Iris pigment epithelial cell (primary cell): ENCODE measurements around the gene COG5.

Experiments
- DNase-seq: peaks from one replicate; pipeline ENCODE4 v3.0.0-alpha.2; 2011; ENCODE audit warnings: low read depth

Gene COG5

DNA sequence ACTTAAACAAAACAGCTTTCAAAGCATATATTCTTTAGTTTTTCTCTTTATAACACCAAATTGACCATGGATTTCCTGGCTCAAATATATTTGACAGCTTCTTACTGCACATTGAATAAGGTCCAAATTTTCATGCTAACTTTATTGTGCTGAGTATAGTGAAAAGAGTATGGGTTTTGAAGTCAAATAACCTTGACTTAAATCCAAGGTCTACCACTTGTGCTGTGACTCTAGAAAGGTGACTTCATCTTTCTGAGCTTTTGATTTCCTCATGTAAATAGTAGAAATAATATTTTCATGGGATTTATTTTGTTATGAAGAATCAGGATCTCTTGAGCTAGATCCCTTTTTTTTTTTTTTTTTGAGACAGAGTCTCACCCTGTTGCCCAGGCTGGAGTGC, 233.2 kb downstream of the COG5 start:
- no peak for DNase-seq

GRCh38 chr7:107327986-107328569, 235.6 kb downstream of the COG5 start:
- peak; percentile 76 for DNase-seq

DNA sequence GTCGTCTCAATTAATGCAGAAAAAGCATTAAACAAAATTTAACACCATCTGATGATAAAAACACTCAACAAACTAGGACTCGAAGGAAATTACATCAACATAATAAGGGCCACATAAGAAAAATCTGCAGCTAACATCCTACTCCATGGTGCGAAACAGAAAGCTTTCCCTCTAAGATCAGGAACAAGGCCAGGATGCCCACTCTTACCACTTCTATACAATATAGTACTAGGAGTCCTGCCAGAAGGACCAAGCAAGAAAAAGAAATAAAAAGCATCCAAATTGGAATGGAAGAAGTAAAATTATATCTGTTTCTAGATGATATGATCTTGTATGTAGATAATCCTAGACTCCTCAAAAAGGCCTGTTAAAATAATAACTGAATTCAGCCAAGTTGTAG, 237.7 kb downstream of the COG5 start:
- DNase-seq = no peak

DNA sequence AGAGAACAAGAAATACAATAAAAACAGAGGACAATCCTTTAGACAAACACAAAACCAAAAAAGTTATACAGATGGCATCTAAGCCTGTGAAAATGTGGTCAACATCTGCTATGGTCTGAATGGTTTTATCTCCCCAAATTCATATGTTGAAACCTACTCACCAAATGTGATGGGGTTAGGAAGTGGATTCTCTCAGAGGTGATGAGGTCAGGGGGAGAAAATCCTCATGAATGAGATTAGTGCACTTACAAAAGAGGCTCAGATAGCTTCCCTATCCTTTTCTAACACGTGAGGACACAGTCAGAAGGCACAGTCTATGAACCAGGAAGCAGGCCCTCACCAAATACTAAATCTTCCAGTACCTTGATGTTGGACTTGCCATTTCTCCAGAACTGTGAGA, 241.7 kb downstream of the COG5 start:
- no peak for DNase-seq

DNA sequence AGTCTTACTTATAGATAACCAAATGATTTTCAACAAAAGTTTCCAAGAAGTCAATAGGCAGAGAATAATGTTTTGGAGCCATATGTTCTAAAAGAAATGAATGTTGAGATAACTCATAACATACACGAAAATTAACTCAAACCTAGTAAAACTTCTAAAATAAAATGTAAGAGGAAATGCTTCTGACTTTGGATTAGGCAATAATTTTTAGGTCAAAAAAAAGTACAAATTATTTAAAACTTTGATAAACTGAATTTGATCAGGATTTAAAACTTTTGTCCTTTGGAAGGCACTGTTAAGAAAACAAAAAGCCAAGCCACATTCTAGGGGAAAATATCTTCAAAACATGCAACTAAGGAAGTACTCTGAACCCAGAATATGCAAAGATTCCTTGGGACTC, 242.1 kb downstream of the COG5 start:
- DNase-seq = no peak

DNA sequence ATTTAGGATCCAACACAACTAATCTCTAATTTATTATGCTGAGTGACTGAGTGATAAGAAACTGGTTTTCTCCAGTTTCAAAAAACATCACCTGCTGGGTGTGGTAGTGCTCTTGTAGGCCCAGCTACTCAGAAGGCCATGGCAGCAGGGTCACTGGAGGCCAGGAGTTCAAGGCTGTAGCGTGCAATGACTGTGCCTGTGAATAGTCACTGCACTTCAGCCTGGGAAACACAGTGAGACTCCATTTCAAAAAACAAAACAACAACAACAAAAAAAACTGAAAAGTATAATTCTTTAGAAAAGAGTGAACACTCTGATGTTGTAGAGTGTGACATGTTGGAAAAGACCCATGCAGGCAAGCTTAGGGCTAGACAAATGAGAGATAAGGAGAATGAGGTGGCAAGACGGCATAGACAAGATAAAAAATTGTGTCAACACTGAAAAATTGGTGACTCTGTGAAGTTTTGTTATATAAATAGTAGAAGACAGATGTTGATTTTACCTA, 243.9 kb downstream of the COG5 start:
- no peak for DNase-seq

GRCh38 chr7:107318523-107319160, 245.1 kb downstream of the COG5 start:
- peak; percentile 64 for DNase-seq

DNA sequence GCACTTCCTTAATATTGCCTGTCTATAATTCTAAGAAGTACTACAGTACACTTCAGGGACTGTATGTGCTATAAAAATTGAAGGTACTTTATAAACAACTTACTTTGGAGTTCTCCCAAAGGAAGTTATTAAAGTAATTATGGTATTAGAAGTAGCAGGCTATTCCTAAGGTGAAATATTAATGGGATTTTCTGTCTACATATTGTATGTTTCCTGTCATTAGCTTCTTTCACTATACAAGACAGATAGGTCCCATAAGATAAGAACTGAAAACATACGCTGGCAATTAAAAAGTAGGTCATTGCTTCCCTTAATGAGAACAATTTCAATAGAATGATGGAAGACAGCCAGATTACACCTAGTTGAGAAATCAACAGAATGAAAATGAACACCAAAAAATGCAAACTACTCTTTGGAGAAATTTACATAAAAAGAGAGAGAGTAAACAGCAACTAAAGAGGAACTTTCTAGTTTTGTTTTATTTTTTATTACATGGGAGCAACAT, 248.0 kb downstream of the COG5 start:
- no peak for DNase-seq

DNA sequence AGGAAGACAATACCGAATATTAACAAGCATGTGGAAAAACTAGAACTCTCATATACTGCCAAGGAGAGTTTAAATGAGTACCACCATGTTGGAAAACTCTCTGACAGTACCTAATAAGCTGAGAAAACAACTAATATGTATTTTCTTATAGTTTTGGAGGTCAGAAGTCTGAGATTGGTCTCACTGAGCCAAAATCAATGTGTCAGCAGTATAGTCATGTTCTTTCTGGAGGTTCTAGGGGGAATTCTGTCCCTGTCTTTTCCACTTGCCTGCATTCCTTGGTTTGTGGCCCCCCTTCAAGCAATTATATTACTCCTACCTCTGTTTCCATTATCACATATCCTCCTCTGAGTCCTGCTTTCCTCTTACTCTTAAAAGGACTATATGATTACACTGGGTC, 250.4 kb downstream of the COG5 start:
- no peak for DNase-seq

DNA sequence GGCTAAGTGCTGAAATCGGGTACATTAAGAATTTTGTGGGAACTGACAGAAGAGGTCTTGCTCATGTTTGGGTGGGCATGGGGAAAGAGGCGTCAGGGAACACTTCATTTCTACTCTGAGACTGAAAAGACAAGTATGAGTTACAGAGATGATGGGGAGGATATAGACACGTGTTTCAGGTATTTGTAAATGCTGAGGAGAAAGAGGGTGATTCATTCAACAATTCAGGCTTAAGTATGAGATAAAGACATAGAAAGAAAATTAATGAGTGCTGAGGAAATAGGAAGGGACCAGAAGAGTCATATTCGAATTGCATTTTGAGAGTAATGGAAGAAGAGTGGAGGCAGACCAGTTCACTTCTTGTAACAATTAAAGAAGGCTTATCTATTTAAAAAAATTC, 251.3 kb downstream of the COG5 start:
- peak; percentile 33 for DNase-seq

GRCh38 chr7:107309296-107309695, 254.4 kb downstream of the COG5 start:
- no peak for DNase-seq

GRCh38 chr7:107304636-107305035, 259.1 kb downstream of the COG5 start:
- no peak for DNase-seq

GRCh38 chr7:107304063-107304462, 259.7 kb downstream of the COG5 start:
- DNase-seq = no peak

- DNase-seq = no peak
These were observed 261.4 kb downstream of the COG5 start for GRCh38 chr7:107302250-107302847.

DNA sequence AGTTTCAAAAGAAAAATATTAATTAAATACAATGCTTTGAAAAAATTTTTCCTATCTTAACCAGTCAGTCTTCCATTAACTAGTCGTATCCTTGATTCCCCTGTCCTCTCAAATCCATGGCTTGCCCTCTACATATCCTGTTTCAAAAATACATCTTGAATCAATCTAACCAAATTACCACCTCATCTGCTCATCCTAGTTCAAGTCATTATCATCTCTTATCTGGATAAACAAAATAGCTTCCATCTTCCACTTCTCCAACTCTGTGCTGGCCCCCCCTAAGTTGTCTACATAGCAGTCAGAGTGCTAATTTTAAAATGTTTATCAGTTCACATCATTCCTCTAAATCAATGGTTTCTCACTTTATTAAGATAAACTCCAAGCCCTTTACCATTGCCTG, 269.5 kb downstream of the COG5 start:
- no peak for DNase-seq

DNA sequence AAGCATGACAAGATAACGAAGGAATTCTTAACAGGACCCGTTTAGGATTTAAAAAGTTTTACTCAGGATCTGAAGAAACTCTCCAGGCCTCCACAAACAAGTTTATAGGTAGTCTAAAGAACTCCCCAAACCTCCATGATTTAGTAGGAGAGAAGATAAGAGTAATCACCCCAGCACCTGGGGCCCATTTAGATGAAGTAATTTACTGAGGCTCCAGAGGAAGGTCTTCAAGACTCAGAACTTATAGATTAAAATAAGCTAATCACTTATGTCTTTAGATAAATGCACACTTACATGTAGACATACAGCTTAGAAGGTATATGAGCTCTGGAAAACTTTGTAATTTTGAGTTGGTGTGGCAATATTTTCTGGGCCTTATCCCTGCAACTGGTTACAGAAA, 271.1 kb downstream of the COG5 start:
- DNase-seq = no peak

DNA sequence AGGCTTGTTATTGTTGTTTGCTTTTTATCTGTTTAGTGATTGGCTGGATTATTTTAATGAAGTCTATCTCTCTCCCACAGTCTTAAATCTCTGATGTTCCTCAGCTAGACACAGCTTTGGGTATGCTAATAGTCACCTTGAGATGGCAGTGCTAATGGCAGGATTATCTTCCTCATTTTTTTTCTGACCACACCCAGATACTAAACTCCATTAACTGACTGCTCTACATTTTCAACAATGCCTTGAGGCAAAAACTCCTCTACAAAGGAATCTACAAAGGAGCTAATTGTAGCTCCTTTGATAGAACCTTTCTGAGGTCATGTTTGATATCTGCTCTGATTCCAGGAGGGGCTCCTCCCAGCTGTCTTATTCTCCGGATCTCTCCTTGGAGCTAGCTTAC, 272.3 kb downstream of the COG5 start:
- no peak for DNase-seq

- no peak for DNase-seq
These were observed 276.7 kb downstream of the COG5 start for GRCh38 chr7:107286751-107287621.

DNA sequence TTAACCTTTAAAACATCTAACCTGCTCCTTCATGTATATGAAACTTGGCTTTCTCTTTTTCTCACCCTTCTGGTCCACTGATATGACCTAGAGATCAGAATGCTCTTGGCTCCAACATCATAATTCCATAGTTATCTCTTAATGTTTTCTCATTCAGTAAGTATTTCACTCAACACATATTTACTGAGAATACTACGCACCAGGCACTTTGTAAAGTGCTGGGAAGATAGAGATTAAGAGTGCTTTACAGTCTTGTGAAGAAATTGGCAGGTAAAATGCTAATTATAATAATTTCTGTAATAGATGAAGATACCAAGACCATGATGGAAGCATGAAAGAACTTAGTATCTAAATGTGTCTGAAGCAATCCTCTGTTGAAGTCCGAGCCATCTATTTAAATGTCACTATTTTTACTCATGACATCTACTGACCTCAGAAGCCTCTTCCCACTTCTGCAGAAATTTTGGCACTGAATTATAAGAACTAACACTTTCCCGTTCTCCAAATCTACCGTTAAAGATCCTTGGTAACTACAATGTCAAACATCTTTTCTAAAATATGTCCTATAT, 278.7 kb downstream of the COG5 start:
- DNase-seq = no peak

GRCh38 chr7:107277331-107277730, 286.4 kb downstream of the COG5 start:
- peak; percentile 28 for DNase-seq

DNA sequence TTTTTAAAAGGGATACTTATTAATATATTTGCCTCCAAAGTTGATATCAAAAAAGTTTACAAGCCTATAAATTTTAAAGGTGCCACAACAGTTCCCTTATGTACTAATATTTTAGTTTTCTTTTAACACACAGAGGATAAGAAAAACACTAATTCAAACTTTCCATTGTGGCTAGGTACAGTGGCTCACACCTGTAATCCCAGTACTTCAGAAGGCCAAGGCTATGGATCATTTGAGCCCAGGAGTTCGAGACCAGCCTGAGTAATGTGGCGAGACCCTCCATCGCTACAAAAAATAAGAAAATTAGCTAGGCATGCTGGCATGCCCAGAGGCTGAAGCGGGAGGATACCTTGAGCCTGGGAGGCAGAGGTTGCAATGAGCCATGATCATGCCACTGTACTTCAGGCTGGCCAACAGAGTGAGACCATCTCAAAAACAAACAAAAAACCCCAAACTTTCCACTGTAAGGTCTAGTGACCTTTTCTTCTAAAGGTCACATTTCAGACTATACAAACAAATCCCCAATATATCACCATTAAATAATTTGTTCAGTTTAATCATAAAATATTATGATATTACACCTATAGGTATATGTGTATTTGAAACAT, 287.4 kb downstream of the COG5 start:
- no peak for DNase-seq

- DNase-seq = no peak
These were observed 289.2 kb downstream of the COG5 start for GRCh38 chr7:107274506-107274905.
